ENCODE data around the gene LAPTM5.

Gene LAPTM5

GRCh38 chr1:30762930-30763650 lies 5.5 kb upstream of the LAPTM5 start:
- in situ Hi-C loops (cut with HindIII; ENCODE audit: low pct_unique_long_range_greater_than_20kb, low sequenced_read_pairs), result no loop called here
- DNase-seq (ENCODE audit: low read depth in 1 of 2, low spot score in 1 of 2), result no peak
- TF ChIP-seq JUND (IDR thresholded peaks at IDR 0.05; ENCODE audit: low read depth), result no peak

- no peak for TF ChIP-seq JUND (IDR thresholded peaks at IDR 0.05; ENCODE audit: low read depth)
- in situ Hi-C loops (cut with HindIII; ENCODE audit: low pct_unique_long_range_greater_than_20kb, low sequenced_read_pairs), result no loop called here
- DNase-seq (ENCODE audit: low read depth in 1 of 2, low spot score in 1 of 2), result no peak
Measured at GRCh38 chr1:30762152-30762929, 4.8 kb upstream of the LAPTM5 start.

GRCh38 chr1:30761381-30762151 lies 4.0 kb upstream of the LAPTM5 start:
- no peak for DNase-seq (ENCODE audit: low read depth in 1 of 2, low spot score in 1 of 2)
- in situ Hi-C loops (cut with HindIII; ENCODE audit: low pct_unique_long_range_greater_than_20kb, low sequenced_read_pairs), result no loop called here
- no peak for TF ChIP-seq JUND (IDR thresholded peaks at IDR 0.05; ENCODE audit: low read depth)

- no peak for DNase-seq (ENCODE audit: low read depth in 1 of 2, low spot score in 1 of 2)
- no peak for TF ChIP-seq JUND (IDR thresholded peaks at IDR 0.05; ENCODE audit: low read depth)
- in situ Hi-C loops (cut with HindIII; ENCODE audit: low pct_unique_long_range_greater_than_20kb, low sequenced_read_pairs), result no loop called here
Measured at GRCh38 chr1:30760596-30761324, 3.2 kb upstream of the LAPTM5 start.

- no peak for DNase-seq (ENCODE audit: low read depth in 1 of 2, low spot score in 1 of 2)
- in situ Hi-C loops (cut with HindIII; ENCODE audit: low pct_unique_long_range_greater_than_20kb, low sequenced_read_pairs), result no loop called here
- no peak for TF ChIP-seq JUND (IDR thresholded peaks at IDR 0.05; ENCODE audit: low read depth)
Measured at GRCh38 chr1:30759718-30760281, 2.2 kb upstream of the LAPTM5 start.

- peak in 1 of 2 experiments; percentile 47 for DNase-seq (ENCODE audit: low read depth in 1 of 2, low spot score in 1 of 2)
- in situ Hi-C loops (cut with HindIII; ENCODE audit: low pct_unique_long_range_greater_than_20kb, low sequenced_read_pairs), result no loop called here
- TF ChIP-seq JUND (IDR thresholded peaks at IDR 0.05; ENCODE audit: low read depth), result no peak
Measured at GRCh38 chr1:30758785-30759380, 1.3 kb upstream of the LAPTM5 start.

- no peak for DNase-seq (ENCODE audit: low read depth in 1 of 2, low spot score in 1 of 2)
- TF ChIP-seq JUND (IDR thresholded peaks at IDR 0.05; ENCODE audit: low read depth), result no peak
- in situ Hi-C loops (cut with HindIII; ENCODE audit: low pct_unique_long_range_greater_than_20kb, low sequenced_read_pairs), result no loop called here
Measured at GRCh38 chr1:30758121-30758688, 631 bp upstream of the LAPTM5 start.

GRCh38 chr1:30756545-30757351 lies 826 bp downstream of the LAPTM5 start:
- TF ChIP-seq JUND (IDR thresholded peaks at IDR 0.05; ENCODE audit: low read depth), result no peak

GRCh38 chr1:30756206-30756544 lies 1.4 kb downstream of the LAPTM5 start:
- TF ChIP-seq JUND (IDR thresholded peaks at IDR 0.05; ENCODE audit: low read depth), result no peak
- in situ Hi-C loops (cut with HindIII; ENCODE audit: low pct_unique_long_range_greater_than_20kb, low sequenced_read_pairs), result no loop called here
- no peak for DNase-seq (ENCODE audit: low read depth in 1 of 2, low spot score in 1 of 2)

More at GRCh38 chr1:30756545-30757351, 826 bp downstream of the LAPTM5 start:
- in situ Hi-C loops (cut with HindIII; ENCODE audit: low pct_unique_long_range_greater_than_20kb, low sequenced_read_pairs), result no loop called here
- no peak for DNase-seq (ENCODE audit: low read depth in 1 of 2, low spot score in 1 of 2)

GRCh38 chr1:30755746-30756145 lies 1.8 kb downstream of the LAPTM5 start:
- no peak for DNase-seq (ENCODE audit: low read depth in 1 of 2, low spot score in 1 of 2)
- in situ Hi-C loops (cut with HindIII; ENCODE audit: low pct_unique_long_range_greater_than_20kb, low sequenced_read_pairs), result no loop called here
- TF ChIP-seq JUND (IDR thresholded peaks at IDR 0.05; ENCODE audit: low read depth), result no peak

GRCh38 chr1:30755334-30755733 lies 2.2 kb downstream of the LAPTM5 start:
- in situ Hi-C loops (cut with HindIII; ENCODE audit: low pct_unique_long_range_greater_than_20kb, low sequenced_read_pairs), result no loop called here
- TF ChIP-seq JUND (IDR thresholded peaks at IDR 0.05; ENCODE audit: low read depth), result no peak
- no peak for DNase-seq (ENCODE audit: low read depth in 1 of 2, low spot score in 1 of 2)

All from T47D (cell line).